ENCODE data around the gene GZMM.
A peak's percentile ranks its signal among the peaks of the same experiment; 100 is the strongest.

The GZMM gene

GRCh38 chr19:575527-576506 lies 32.0 kb downstream of the GZMM start:
- H3K4me3 ChIP-seq (ENCODE audit: low read depth, low read length) = no peak overlapping the region; the same call in 1 of the 2 replicates
- H3K36me3 ChIP-seq (ENCODE audit: control insufficient read depth in 2 of 2, insufficient read depth in 1 of 2, low read length in 2 of 2) = peaks cover 0 to 40% of the 10 kb centered on the region in 2 experiments; a peak in 2 of 3 replicates
- H3K27ac ChIP-seq (ENCODE audit: extremely low read depth, low read depth, low read length) = peak overlapping the region; percentile 4; the same call in 1 of the 2 replicates
- no peaks in the 10 kb centered on the region for H3K9me3 ChIP-seq (ENCODE audit: control insufficient read depth, insufficient read depth, low read depth, low read length)
- CTCF ChIA-PET = interaction anchor here (1.0 to 1.6 kb wide), 5 partner anchors 8 to 66 kb away, joined by 3 to 17 read pairs (median 3); no protein-coding TSS in a partner anchor
- POLR2A ChIA-PET = interaction anchor here (0.9 to 2.0 kb wide), 6 partner anchors 13 to 101 kb away, joined by 3 to 16 read pairs (median 5); partner anchors contain the start of genes CDC34 and POLRMT
- peaks cover 7% of the 10 kb centered on the region for H3K4me1 ChIP-seq (ENCODE audit: control insufficient read depth, insufficient read depth, low read length)
- TF ChIP-seq PRDM1 (tag by site-specific recombination; IDR thresholded peaks at IDR 0.05) (no peak), ZSCAN23 (tag by site-specific recombination; IDR thresholded peaks at IDR 0.05) (no peak), PRDM10 (tag by site-specific recombination; IDR thresholded peaks at IDR 0.05) (no peak), ZBTB7A (tag by site-specific recombination; IDR thresholded peaks at IDR 0.05; ENCODE audit: low read depth) (no peak), ZNF221 (tag by site-specific recombination; IDR thresholded peaks at IDR 0.05; ENCODE audit: borderline replicate concordance) (no peak), ZNF112 (tag by site-specific recombination; IDR thresholded peaks at IDR 0.05) (no peak), ZNF585B (tag by site-specific recombination; IDR thresholded peaks at IDR 0.05) (no peak), ZNF394 (tag by site-specific recombination; IDR thresholded peaks at IDR 0.05; ENCODE audit: borderline replicate concordance) (no peak), ZNF76 (tag by site-specific recombination; IDR thresholded peaks at IDR 0.05; ENCODE audit: borderline replicate concordance, low read depth) (0 out of 2 replicates have a peak, but pooled peaks have one; percentile 27), ATF2 (tag by site-specific recombination; IDR thresholded peaks at IDR 0.05; ENCODE audit: low read depth) (no peak), YY2 (tag by site-specific recombination; IDR thresholded peaks at IDR 0.05) (no peak), SP7 (tag by site-specific recombination; IDR thresholded peaks at IDR 0.05) (no peak), ZNF692 (tag by site-specific recombination; IDR thresholded peaks at IDR 0.05) (peak; percentile 77), ZNF521 (tag by site-specific recombination; IDR thresholded peaks at IDR 0.05) (no peak), ZFP69B (tag by site-specific recombination; IDR thresholded peaks at IDR 0.05) (0 out of 2 replicates have a peak, but pooled peaks have one; percentile 20), ZNF830 (tag by site-specific recombination; IDR thresholded peaks at IDR 0.05; ENCODE audit: low read depth) (no peak)
- TF ChIP-seq, protein P1, sequence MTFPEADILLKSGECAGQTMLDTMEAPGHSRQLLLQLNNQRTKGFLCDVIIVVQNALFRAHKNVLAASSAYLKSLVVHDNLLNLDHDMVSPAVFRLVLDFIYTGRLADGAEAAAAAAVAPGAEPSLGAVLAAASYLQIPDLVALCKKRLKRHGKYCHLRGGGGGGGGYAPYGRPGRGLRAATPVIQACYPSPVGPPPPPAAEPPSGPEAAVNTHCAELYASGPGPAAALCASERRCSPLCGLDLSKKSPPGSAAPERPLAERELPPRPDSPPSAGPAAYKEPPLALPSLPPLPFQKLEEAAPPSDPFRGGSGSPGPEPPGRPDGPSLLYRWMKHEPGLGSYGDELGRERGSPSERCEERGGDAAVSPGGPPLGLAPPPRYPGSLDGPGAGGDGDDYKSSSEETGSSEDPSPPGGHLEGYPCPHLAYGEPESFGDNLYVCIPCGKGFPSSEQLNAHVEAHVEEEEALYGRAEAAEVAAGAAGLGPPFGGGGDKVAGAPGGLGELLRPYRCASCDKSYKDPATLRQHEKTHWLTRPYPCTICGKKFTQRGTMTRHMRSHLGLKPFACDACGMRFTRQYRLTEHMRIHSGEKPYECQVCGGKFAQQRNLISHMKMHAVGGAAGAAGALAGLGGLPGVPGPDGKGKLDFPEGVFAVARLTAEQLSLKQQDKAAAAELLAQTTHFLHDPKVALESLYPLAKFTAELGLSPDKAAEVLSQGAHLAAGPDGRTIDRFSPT (tag by site-specific recombination; IDR thresholded peaks at IDR 0.05) = 0 out of 2 replicates have a peak, but pooled peaks have one; percentile 43
- TF ChIP-seq, protein P2, sequence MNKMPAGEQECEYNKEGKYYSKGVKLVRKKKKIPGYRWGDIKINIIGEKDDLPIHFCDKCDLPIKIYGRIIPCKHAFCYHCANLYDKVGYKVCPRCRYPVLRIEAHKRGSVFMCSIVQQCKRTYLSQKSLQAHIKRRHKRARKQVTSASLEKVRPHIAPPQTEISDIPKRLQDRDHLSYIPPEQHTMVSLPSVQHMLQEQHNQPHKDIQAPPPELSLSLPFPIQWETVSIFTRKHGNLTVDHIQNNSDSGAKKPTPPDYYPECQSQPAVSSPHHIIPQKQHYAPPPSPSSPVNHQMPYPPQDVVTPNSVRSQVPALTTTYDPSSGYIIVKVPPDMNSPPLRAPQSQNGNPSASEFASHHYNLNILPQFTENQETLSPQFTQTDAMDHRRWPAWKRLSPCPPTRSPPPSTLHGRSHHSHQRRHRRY (tag by site-specific recombination; IDR thresholded peaks at IDR 0.05) = no peak
- TF ChIP-seq, protein P3, sequence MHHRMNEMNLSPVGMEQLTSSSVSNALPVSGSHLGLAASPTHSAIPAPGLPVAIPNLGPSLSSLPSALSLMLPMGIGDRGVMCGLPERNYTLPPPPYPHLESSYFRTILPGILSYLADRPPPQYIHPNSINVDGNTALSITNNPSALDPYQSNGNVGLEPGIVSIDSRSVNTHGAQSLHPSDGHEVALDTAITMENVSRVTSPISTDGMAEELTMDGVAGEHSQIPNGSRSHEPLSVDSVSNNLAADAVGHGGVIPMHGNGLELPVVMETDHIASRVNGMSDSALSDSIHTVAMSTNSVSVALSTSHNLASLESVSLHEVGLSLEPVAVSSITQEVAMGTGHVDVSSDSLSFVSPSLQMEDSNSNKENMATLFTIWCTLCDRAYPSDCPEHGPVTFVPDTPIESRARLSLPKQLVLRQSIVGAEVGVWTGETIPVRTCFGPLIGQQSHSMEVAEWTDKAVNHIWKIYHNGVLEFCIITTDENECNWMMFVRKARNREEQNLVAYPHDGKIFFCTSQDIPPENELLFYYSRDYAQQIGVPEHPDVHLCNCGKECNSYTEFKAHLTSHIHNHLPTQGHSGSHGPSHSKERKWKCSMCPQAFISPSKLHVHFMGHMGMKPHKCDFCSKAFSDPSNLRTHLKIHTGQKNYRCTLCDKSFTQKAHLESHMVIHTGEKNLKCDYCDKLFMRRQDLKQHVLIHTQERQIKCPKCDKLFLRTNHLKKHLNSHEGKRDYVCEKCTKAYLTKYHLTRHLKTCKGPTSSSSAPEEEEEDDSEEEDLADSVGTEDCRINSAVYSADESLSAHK (tag by site-specific recombination; IDR thresholded peaks at IDR 0.05) = no peak
- TF ChIP-seq, protein P4, sequence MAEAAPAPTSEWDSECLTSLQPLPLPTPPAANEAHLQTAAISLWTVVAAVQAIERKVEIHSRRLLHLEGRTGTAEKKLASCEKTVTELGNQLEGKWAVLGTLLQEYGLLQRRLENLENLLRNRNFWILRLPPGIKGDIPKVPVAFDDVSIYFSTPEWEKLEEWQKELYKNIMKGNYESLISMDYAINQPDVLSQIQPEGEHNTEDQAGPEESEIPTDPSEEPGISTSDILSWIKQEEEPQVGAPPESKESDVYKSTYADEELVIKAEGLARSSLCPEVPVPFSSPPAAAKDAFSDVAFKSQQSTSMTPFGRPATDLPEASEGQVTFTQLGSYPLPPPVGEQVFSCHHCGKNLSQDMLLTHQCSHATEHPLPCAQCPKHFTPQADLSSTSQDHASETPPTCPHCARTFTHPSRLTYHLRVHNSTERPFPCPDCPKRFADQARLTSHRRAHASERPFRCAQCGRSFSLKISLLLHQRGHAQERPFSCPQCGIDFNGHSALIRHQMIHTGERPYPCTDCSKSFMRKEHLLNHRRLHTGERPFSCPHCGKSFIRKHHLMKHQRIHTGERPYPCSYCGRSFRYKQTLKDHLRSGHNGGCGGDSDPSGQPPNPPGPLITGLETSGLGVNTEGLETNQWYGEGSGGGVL (tag by site-specific recombination; IDR thresholded peaks at IDR 0.05) = no peak
